OCI-LY1 (cell line): ENCODE results near the gene CD244.

Experiments
- H2AFZ ChIP-seq: fragments of 200-600 bp; sonication (generic), shearing (Covaris generic); 2 replicates; pipeline ENCODE4 v1.6.0; 2014; ENCODE audit warnings: antibody characterized with exemption, mild to moderate bottlenecking, low read length
- H3F3A ChIP-seq: fragments of 200-600 bp; sonication (generic), shearing (Covaris generic); 2 replicates; pipeline ENCODE4 v1.6.0; 2014; ENCODE audit warnings: mild to moderate bottlenecking, antibody characterized with exemption, low read length, moderate library complexity; ENCODE audit not compliant: insufficient read depth
- H3K27ac ChIP-seq: fragments of 200-600 bp; sonication (generic); 2 replicates; pipeline ENCODE4 v1.5.1; 2014; ENCODE audit warnings: low read length, mixed run types, mild to moderate bottlenecking, low read depth; ENCODE audit not compliant: poor library complexity, severe bottlenecking
- H3K27me3 ChIP-seq: fragments of 200-600 bp; sonication (generic); 2 replicates; pipeline ENCODE4 v1.6.0; 2014; ENCODE audit warnings: antibody characterized with exemption, mild to moderate bottlenecking, low read length, moderate library complexity; ENCODE audit not compliant: insufficient read depth
- H3K36me3 ChIP-seq: fragments of 200-600 bp; sonication (generic); 2 replicates; pipeline ENCODE4 v1.6.1; 2014; ENCODE audit warnings: mild to moderate bottlenecking, antibody characterized with exemption, low read length, moderate library complexity, mixed read lengths; ENCODE audit not compliant: insufficient read depth
- H3K4me1 ChIP-seq: fragments of 200-600 bp; sonication (generic); 2 replicates; pipeline ENCODE4 v1.5.1; 2014; ENCODE audit warnings: mild to moderate bottlenecking, low read length, moderate library complexity; ENCODE audit not compliant: insufficient read depth, severe bottlenecking
- H3K4me2 ChIP-seq: fragments of 200-600 bp; sonication (generic), shearing (Covaris generic); 2 replicates; pipeline ENCODE4 v1.6.1; 2014; ENCODE audit warnings: low read length
- H3K4me3 ChIP-seq: fragments of 200-600 bp; sonication (generic); 2 replicates; pipeline ENCODE4 v1.5.1; 2014; ENCODE audit warnings: low read length, low read depth, mild to moderate bottlenecking, mixed read lengths; ENCODE audit not compliant: poor library complexity, severe bottlenecking
- H3K79me2 ChIP-seq: fragments of 200-600 bp; shearing (Covaris generic); 2 replicates; pipeline ENCODE4 v1.6.1; 2016; ENCODE audit warnings: mixed run types, low read length, mixed read lengths; ENCODE audit not compliant: insufficient read depth
- H3K9ac ChIP-seq: fragments of 200-600 bp; sonication (generic), shearing (Covaris generic); 2 replicates; pipeline ENCODE4 v1.6.1; 2014; ENCODE audit warnings: mild to moderate bottlenecking, low read length, mixed read lengths
- H3K9me2 ChIP-seq: fragments of 200-600 bp; sonication (generic), shearing (Covaris generic); 2 replicates; pipeline ENCODE4 v1.6.1; 2014; ENCODE audit warnings: low read depth, mild to moderate bottlenecking, low read length, mixed read lengths
- H3K9me3 ChIP-seq: fragments of 200-600 bp; shearing (Covaris generic); 2 replicates; pipeline ENCODE4 v1.6.1; 2014; ENCODE audit warnings: low read length, mixed read lengths
- H4K20me1 ChIP-seq: fragments of 200-600 bp; sonication (generic), shearing (Covaris generic); 2 replicates; pipeline ENCODE4 v1.6.0; 2016; ENCODE audit warnings: mild to moderate bottlenecking, low read length; ENCODE audit not compliant: insufficient read depth
- CTCF ChIP-seq: fragments of 200-600 bp; sonication (generic), shearing (Covaris generic); IDR thresholded peaks from 2 replicates; pipeline ENCODE4 v1.5.1; 2017; ENCODE audit warnings: mild to moderate bottlenecking, antibody characterized with exemption, low read length, moderate library complexity, mixed read lengths
- EZH2 ChIP-seq: fragments of 200-600 bp; sonication (generic), shearing (Covaris generic); IDR thresholded peaks from 2 replicates; pipeline ENCODE4 v1.8.0; 2017; ENCODE audit warnings: borderline replicate concordance, mixed run types, mild to moderate bottlenecking, antibody characterized with exemption, low read length, moderate library complexity, mixed read lengths

CD244 gene

GRCh38 chr1:160829766-160830165 lies 32.9 kb downstream of the CD244 start:
- Histone ChIP-seq H3K4me3 (no peak overlapping the region), H3F3A (no peaks in the 10 kb centered on the region), H3K9ac (no peak overlapping the region), H3K4me2 (no peak overlapping the region), H3K9me3 (no peaks in the 10 kb centered on the region), H4K20me1 (no peaks in the 10 kb centered on the region), H3K9me2 (no peaks in the 10 kb centered on the region), H2AFZ (no peak overlapping the region), H3K79me2 (no peaks in the 10 kb centered on the region), H3K27ac (no peak overlapping the region), H3K4me1 (no peaks in the 10 kb centered on the region), H3K36me3 (no peaks in the 10 kb centered on the region), H3K27me3 (no peaks in the 10 kb centered on the region)
- TF ChIP-seq EZH2 (no peak), CTCF (no peak)

GRCh38 chr1:160827418-160827817 lies 35.3 kb downstream of the CD244 start:
- Histone ChIP-seq H3K9me2 (no peaks in the 10 kb centered on the region), H3F3A (no peaks in the 10 kb centered on the region), H3K36me3 (no peaks in the 10 kb centered on the region), H3K9me3 (no peaks in the 10 kb centered on the region), H3K27me3 (no peaks in the 10 kb centered on the region), H3K4me2 (no peak overlapping the region), H3K4me3 (no peak overlapping the region), H4K20me1 (no peaks in the 10 kb centered on the region), H3K79me2 (no peaks in the 10 kb centered on the region), H3K4me1 (no peaks in the 10 kb centered on the region), H3K9ac (no peak overlapping the region), H3K27ac (no peak overlapping the region), H2AFZ (no peak overlapping the region)
- TF ChIP-seq CTCF (no peak), EZH2 (no peak)

DNA sequence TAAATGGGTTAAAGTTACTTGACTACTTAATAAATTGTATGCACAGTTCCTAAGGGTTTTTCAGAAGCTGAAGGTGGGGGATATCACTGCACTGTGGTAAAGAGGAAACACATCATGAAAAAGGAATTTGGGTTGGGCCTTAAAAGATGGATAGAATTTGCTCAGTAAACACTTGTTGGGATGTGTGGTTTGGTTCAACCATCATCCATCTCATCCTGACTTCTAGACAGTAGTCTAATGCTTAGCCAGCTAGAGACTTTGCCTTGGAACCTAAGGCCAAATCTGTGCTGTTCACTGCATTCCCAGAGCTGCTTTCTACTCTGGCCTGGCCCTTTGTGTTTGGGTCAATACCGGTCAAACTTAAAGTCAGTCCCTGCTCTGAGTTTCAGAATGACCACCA lies 36.1 kb downstream of the CD244 start:
- TF ChIP-seq EZH2 (no peak), CTCF (no peak)
- Histone ChIP-seq H3K4me1 (no peaks in the 10 kb centered on the region), H3K79me2 (no peaks in the 10 kb centered on the region), H3K27me3 (no peaks in the 10 kb centered on the region), H3K36me3 (no peaks in the 10 kb centered on the region), H3K9me2 (no peaks in the 10 kb centered on the region), H3K4me2 (no peak overlapping the region), H3K4me3 (no peak overlapping the region), H3K9ac (no peak overlapping the region), H3K9me3 (no peaks in the 10 kb centered on the region), H4K20me1 (no peaks in the 10 kb centered on the region), H3K27ac (no peak overlapping the region), H2AFZ (no peak overlapping the region), H3F3A (no peaks in the 10 kb centered on the region)
